Activated T-cell treated with anti-CD3 and anti-CD28 coated beads, Interleukin-2, amount 50 U/mL, for 1 hour (primary cell): ENCODE measurements around the gene VOPP1.

Source experiments
- DNase-seq: peaks from one replicate; pipeline ENCODE4 v3.0.0-alpha.2; 2020

VOPP1 gene

DNA sequence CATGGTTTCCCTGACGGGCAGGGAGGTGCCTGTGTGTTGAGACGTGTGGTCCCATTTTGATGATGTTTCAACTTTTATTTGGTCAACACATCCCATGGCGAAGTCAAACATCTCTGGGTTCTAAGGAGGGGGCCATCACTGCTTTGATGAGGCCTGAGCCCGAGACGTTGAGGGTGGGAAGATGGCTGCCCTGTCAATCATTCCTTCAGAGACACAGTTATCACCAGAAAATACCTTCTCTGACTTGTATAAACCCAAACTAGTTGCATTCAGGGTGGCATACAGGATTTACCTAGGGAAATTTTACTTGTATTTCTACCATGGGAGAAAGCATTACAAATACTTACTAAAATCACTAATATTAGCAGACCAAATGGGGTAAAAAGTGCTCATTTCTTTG, 64.6 kb downstream of the VOPP1 start:
- no peak for DNase-seq

DNA sequence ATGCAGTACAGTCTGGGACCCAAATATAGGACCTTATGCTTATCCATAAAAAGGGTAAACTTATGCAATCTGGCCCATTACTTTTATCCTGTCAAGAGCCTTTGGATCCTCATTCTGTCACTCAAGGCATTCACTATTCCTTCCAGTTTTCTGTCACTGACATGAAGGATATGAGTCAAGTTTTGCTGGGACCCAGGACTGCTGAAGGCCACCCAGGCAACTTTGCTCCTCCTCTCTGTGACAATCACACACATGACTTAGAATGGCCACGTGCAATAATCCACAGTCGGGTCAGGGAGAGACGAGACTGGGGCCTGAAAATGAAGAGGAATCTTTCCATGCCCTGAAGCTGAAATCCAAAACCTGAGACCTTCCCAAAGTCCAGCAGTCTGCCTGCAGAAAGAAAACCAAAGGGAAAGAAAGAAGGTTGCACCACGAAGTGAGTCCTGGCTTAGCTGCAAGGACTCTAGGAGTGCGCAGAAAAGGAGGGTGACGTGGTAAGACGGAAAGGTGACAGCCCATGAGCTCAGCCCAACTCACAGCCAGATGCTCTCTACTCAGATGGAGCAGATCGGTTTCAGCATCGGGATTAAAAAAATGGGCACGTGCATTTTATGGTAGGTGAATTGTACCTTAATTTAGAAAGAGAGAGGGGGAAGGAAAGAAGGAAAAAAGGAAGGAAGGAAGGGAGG, 67.2 kb downstream of the VOPP1 start:
- DNase-seq = no peak

DNA sequence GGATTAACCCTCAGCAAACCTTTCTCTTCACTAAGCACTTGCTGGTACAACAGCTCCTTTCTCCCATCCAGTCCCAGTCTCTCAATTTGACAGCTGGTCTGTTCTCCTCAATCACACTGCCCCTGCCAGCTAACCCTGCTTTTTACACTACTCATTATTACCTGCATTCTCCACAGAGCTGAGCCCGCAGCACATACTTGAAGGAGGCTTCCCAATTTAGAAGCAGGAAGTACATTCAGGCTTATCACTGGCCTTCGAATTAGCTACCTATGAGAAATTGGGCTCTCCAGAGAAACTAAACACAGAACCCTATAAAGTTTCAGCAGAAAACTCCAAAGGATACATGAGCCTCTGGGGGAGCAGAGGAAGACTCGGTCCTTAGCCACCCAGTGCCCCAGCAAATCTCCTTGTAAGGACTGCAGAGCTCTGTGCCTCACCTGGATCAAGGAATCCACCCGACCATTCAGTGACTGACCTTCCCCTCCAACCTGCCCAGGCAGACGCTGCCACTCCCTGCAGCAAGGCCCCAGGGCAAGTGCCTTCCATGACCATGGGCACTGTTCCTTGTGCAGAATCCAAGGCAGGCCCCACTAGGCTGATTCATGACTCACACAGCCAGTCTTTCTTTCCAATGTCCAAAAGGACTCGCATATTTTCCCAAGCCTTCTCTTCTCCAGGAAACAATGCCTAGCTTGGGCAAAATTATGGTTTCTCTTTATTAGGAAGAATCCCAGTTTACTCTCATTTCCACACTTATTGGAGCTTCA, 68.0 kb downstream of the VOPP1 start:
- no peak for DNase-seq

DNA sequence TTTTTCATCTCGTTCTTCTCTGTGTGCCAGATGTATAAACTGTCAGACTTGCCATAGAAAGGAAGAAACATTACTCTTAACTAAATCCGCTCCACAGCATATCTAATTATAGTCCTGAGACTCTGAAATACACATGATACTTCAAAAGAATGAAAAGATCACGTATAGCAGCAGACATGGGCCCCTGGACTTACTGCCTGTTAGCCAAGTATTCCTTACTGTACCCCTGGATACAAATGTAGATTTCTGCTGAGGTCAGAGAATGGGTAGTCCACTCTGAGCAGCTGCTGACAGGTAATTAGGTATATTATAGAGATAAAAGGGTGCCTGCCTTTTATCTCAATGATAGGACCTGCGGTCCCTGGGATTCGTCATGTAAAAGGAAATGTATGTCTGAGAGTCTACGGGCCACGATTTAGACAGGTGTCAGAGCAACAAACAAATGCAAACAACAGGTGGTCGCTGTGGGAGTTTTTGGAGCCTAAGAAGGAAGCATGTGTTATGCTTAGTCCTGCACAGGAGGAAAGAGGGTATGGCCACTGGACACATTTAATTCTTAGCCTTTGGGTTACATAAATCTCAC, 69.4 kb downstream of the VOPP1 start:
- DNase-seq = no peak

DNA sequence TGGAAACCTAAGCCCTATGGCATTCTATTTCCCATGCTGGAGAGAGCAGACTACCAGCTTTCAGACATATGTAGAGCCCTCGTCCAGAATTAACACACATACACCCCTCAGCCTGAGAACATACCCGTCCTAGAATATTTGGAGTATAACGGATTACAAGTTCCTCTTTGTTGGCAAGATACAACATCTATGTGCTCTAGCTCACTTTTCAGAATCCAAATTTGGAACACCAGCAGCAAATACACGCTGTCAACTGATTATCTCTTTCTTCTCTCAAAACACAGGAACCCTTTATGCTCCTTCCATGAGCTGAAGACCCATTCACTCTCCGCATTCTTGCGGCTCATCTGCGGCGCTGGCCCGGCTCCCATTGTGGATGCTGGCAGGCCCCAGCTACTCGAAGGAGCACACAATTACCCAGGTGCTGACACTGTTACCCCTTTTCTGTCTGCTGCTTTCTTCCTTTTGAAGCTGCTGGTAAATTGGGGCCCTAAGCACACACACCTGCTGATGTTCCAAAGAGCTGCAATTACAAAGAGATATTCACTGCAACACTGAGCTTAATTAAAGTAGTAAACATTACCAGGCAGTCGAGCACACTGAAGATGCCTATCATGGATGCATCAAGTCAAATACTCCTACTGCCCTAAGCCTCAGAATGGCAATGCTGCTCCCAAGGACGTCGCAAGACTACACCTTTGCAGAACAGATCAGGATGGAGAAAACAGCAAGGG, 70.0 kb downstream of the VOPP1 start:
- DNase-seq = no peak

DNA sequence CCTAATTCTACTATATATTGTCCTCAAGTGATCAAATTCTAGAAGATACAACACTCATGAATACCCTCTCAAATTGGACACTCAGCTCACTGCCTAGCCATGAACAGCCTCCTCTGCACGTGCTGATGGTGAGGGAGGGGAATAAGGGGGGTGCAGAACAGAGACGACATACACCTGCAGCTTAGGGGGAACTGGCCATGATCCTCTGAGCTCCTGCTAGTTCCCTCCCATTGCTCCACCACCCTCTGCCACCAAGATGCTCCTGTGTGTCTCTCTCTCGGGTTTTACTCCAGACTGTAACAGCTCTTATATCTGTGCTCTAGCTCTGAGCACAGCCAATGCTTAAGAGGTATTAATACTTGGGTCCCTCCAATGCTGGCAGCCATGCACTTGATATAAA, 70.7 kb downstream of the VOPP1 start:
- no peak for DNase-seq

DNA sequence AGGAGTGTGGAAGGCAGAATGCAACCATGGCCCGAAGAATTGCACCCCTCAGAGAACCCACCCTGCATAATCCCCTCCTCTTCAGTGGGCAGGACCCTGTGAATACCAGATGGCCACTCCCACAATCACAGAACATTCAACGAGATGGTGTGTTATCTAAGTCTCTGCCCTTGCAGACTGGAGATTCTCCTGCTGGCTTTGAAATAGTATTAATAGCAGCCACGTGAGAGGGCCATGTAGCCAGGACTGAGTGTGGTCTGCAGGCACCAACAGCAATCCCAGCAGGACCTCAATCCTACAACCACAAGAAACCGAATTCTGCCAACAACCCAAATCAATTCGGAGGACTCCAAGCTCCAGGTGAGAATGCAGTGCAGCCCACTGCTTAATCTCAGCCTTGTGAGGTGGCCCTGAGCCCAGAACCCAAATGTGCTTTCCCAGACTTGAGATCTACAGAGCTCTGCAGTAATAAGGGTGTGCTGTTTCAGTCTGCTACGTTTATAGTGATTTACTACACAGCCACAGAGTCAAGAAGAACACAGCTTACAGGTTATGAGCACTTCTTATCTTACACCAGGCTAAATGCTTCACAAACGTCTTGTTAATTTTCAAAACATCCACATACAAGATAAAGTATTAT, 72.1 kb downstream of the VOPP1 start:
- DNase-seq = no peak

DNA sequence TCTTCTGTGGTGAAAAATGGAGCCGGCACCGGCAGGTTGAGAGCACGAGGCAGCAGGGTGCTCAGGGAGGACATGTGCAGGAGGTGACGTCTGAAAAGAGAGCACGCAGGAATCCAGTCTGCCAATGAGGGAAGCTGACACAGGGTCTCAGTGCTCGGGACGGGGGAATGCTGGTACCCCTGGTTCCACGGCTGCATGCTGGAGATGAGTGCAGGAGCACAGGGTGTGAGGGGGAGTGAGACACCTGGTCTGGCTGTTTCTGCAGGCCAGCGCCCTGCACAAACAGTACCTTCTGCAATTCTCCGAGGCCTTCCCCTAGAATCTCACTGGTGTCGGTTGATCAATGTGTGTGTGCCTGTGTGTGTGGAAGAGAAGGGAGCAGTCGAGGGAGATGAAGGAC, 72.7 kb downstream of the VOPP1 start:
- no peak for DNase-seq

DNA sequence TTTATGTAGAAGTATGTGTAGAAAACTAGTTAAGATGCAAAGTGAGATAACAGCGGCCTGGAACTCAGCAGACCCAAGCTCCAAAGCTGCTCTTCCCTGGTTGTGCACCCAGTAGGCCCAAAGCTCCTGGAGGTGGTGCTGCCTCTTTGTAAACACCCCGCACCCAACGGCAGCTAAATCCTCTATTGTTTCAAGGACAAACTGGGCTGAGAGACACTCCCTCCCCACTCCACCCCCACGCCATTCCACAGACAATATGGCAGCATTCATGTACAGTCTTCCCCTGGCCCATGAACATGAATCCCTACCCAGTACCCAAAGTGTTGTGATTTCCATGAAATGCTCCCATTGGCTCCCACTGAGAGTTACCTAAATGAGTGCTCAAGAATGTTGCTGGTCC, 73.5 kb downstream of the VOPP1 start:
- DNase-seq = no peak

DNA sequence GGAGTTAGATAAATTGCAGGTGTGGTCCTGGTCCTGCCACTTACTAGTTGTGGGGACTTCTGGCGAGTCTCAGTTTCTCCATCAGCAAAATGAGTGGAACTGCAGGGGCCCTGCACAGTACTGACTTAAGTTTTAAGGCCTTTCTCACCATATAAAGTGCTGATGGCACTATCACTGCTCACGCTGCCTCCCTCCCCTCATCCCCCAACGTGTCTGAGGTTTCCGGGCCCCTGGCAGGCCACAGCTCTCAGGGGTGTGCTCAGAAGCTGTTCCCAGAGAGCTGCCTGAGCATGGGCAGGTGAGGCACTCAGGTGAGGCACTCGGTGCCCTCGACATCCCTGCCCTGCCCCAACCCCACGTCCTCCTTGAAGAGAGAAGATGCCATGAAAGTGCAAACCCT, 74.2 kb downstream of the VOPP1 start:
- no peak for DNase-seq

DNA sequence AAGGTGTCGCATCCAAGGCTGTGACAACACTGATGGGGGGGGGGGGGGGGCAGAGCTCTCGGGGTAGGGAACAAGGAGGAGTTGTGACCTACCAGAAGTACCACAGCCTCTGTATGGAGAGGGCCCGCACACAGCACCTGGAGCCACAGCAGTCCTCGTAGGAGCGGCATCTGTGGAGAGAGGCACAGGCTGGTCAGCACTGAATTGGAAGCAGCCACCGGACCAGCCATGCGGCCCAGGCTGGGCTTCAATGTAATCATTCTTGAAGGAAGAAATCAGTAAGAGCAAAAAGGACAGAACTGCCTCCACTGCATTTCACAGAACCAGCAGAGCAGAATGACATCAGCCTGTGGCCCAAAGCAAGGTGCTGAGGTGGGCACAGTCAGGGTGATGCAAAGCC, 74.8 kb downstream of the VOPP1 start:
- DNase-seq = no peak

DNA sequence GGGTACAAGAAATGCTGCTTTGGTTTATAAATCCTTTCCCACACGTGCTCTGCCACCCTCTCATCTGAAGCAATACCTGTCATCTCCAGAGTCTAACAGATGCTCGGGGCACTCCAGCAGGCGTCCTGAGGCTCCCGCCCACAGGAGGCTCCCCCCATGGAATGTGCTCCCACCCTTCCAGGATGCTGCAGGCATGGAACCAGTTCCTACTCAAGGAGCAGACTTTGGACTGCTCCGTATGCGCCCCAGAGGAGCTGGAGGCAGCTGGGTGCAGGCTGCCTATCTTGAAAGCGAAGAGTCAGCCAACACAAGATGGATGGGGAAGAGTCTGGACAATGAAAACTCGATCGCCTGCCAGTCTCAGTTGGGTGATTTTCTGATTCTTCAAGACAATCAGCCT, 75.4 kb downstream of the VOPP1 start:
- DNase-seq = no peak

DNA sequence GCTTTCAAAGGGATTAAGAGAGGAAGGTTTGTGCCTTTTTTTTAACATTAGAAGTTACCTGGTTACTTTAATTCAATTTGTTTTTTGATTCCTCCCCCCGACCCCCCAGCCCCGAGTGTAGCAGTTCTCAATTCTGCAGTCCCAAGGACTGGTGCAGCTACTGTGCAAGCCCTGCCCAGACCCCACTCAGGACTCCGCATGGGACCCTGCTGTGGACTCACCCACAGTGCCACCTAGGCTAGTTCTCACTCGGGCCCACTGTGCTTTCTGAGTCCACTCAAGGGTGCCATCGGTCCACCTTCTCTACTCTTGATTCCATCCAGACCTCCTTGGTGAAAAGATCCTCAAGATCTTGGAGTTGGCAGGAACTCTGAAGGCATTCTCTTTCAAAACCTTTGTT, 77.4 kb downstream of the VOPP1 start:
- no peak for DNase-seq

DNA sequence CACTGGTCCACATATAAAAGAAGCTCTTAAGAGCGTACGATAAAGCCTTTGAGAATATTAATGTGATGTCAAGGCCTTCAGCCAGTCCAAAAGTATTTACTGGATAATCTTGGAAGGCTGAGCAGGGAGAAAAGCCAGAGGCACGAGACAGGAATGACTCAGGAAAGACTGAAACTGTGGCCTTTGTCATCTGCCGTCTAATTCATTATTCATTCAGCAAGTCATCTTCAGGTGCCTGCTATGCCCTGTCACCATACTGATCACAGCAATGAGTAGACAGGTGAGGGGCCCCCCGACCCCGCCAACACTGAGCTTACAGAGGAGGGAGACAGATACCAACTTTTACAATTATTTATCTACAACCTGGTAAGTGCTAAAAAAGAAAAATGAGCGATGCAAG, 78.9 kb downstream of the VOPP1 start:
- no peak for DNase-seq

DNA sequence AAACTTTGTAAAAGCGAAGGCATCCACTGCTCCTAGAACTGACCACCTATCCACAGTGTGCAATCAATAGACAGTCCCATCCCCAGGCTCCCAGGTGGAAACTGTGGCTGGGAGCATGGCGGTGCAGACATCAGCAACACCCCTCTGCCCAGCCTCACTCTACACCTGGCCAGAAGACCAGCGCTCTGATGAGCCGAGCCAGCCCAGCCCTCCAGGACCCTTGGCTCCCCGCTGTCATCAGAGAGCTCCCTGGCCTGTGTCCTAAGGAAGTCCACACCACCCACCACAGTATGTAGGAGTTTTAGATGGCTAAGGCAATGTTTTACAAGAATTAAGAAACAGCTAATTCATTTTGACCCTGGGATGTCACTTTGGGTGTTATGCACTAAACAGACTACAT, 81.0 kb downstream of the VOPP1 start:
- DNase-seq = no peak

DNA sequence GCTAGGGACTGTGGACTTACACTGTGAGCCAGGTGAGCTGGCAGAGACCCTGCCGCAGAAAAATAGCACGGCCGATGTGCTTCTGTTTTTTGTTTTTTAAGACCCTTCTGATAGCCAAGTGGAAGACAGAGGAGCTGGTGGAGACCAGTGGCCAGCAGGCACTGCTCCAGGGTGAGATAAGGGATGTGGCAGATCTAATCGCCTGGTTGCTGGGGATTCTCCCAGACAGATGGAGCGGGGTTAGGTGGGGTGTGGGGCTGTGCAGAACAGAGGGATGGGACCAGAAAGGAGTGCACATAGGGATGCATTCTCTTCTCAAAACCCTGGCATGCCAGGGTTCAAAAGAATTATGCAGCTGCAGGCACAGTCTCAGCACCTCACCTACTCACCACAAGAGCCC, 82.2 kb downstream of the VOPP1 start:
- DNase-seq = no peak

DNA sequence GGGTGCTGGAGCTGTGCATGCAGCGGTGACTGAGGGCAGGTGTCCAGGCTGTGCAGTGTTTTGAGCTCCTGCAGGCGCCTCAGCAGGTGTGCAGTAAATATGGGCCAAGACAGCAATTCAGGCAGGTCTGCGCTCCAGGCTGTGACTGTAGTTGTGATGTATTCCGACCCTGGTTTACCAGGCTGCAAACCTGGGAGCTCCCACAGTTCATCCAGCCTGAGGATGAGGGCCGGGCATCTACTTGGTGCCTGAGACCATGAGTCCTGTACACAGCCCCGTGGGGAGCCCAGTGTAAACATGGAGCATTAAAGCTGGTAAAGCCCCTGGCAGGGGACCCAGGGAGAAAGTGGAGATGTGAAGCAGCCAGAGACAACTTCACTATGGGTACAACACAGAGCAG, 82.8 kb downstream of the VOPP1 start:
- no peak for DNase-seq

DNA sequence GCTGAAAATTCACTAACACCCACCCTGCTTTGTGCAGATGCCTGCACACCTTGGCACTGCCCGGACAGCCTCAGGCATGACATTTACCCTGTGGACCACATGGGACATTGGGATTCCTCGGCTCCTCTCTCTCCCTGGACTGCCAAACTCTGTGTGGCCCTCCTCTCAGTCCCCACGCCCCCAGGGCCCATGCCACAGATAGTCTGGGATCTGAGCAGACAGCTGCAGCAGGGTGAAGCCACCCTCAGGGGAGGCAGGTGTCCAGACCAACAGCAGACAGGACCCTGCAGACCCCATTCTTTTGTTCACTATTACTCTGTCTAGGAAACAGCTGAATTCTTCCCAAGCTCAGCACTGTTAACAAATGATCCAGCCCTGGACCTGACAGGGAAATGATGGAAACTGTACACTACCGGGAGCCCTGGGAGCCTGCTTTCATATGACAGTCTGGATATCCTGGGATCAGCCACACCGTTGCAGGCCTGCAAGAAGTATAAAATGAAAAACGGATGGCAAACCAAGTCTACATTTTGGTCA, 83.4 kb downstream of the VOPP1 start:
- DNase-seq = no peak

DNA sequence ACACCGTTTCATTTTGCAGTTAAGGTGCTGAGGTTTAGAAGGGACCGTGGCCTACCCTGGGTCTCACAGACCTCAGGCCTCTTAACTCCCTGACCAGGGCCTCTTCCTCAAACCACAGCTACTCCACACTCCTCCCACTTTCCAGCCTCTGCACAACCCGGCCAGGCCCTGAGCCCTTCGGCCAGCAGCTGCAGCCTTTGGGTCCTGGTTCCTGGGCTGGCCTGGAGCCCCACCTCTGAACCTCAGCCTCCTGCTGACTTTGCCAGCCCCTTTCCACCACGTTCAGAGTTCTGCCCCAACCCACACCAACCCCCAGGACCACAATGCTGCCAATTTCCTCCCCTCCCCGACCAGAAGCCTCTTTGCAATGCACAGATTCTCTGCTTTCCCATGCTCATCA, 84.1 kb downstream of the VOPP1 start:
- DNase-seq = no peak

DNA sequence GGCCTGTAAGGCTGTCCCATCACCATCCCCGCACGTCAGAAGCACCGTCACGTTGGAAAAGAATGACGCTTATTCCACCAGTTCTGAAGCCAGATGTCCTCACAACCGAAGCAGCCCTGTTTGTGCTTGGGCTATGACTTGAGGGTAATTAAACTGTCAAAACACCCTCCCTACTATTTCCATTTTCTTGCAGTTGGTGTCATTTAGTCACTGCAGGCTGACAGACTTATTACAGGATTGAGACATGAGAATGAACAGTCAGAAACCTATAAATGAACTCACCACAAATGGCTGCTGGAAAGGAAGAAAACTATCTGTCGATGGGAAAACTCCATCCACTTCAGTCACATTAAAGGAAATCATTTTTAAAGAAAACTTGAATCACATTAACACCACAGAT, 85.3 kb downstream of the VOPP1 start:
- no peak for DNase-seq

DNA sequence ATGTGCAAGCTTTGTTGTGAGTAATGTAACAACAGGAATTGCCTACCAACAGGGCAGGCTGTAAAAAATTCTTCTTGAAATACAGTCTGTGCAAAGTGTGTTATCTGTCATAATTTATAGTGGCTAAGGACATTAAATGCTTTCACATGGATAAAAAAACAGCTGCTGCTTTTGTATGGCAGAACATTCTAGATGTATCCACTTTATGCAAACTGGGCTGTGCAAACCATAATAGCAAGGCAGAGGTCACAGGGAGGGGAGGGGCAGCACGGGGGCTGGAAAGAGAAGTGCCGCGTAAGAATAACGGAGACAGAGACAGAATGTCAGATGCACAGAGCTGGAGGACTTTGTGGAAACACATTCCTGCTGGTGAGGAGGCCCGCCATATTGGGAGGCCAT, 86.1 kb downstream of the VOPP1 start:
- no peak for DNase-seq

DNA sequence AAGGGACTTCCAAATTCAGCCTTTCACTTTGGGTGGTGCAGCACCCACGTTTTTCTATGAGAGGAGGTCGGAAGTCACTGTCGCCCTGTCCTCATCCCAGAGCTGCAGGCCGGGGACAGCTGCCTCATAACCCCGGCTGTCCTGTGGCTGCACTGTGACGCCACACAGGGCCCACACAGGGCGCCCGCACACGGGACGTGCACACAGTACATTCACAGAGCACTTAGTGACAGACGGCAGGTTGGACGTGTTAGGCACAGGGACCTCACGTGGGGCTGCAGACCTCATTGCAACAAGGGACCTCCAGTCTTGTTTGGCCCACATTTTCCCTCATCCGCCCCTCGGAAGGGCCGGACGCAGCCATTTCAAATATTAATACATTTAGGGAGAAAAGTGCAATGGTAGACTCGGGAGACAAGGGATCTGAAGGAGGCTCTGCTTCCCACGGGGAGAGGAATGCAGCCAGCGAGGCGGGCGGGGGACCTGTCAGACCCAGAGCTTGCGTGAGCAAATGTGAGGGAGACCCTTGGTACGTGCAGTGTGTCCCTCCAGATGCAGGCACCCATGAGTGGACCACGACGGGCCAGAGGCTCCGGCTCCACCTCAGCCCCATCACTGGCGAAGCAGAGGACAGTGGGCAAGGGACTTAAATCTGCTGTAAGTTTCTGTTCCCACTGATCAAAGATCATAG, 86.7 kb downstream of the VOPP1 start:
- no peak for DNase-seq
